Measurements from ENCODE around the gene ROBO2.

ROBO2 gene

GRCh38 chr3:77436908-77437307 is 397.0 kb downstream of the ROBO2 start:
- no peak for TF ChIP-seq CTCF (IDR thresholded peaks at IDR 0.05; ENCODE audit: insufficient read depth, low read depth, low read length, missing control alignments)
- H3K4me3 ChIP-seq (ENCODE audit: low read depth, low read length) = no peak overlapping the region
- DNase-seq (ENCODE audit: low read depth) = no peak

GRCh38 chr3:77446084-77446483 is 406.2 kb downstream of the ROBO2 start:
- TF ChIP-seq CTCF (IDR thresholded peaks at IDR 0.05; ENCODE audit: insufficient read depth, low read depth, low read length, missing control alignments) = no peak
- no peak for DNase-seq (ENCODE audit: low read depth)
- no peak overlapping the region for H3K4me3 ChIP-seq (ENCODE audit: low read depth, low read length)

GRCh38 chr3:77446761-77447160 is 406.9 kb downstream of the ROBO2 start:
- no peak for TF ChIP-seq CTCF (IDR thresholded peaks at IDR 0.05; ENCODE audit: insufficient read depth, low read depth, low read length, missing control alignments)
- no peak overlapping the region for H3K4me3 ChIP-seq (ENCODE audit: low read depth, low read length)
- no peak for DNase-seq (ENCODE audit: low read depth)

- TF ChIP-seq CTCF (IDR thresholded peaks at IDR 0.05; ENCODE audit: insufficient read depth, low read depth, low read length, missing control alignments) = no peak
- H3K4me3 ChIP-seq (ENCODE audit: low read depth, low read length) = no peak overlapping the region
Measured at GRCh38 chr3:77449459-77450350, 409.8 kb downstream of the ROBO2 start.

GRCh38 chr3:77456431-77456830 is 416.5 kb downstream of the ROBO2 start:
- TF ChIP-seq CTCF (IDR thresholded peaks at IDR 0.05; ENCODE audit: insufficient read depth, low read depth, low read length, missing control alignments) = no peak
- no peak overlapping the region for H3K4me3 ChIP-seq (ENCODE audit: low read depth, low read length)
- no peak for DNase-seq (ENCODE audit: low read depth)

More at GRCh38 chr3:77449459-77450350, 409.8 kb downstream of the ROBO2 start:
- no peak for DNase-seq (ENCODE audit: low read depth)

- H3K4me3 ChIP-seq (ENCODE audit: low read depth, low read length) = no peak overlapping the region
- no peak for TF ChIP-seq CTCF (IDR thresholded peaks at IDR 0.05; ENCODE audit: insufficient read depth, low read depth, low read length, missing control alignments)
- DNase-seq (ENCODE audit: low read depth) = no peak
Measured at GRCh38 chr3:77456906-77457305, 417.0 kb downstream of the ROBO2 start.

GRCh38 chr3:77459926-77460325 is 420.0 kb downstream of the ROBO2 start:
- no peak for DNase-seq (ENCODE audit: low read depth)
- H3K4me3 ChIP-seq (ENCODE audit: low read depth, low read length) = no peak overlapping the region
- TF ChIP-seq CTCF (IDR thresholded peaks at IDR 0.05; ENCODE audit: insufficient read depth, low read depth, low read length, missing control alignments) = no peak

Data from GM12865 (cell line).